Fibroblast of lung (primary cell): ENCODE data around the gene HNF1B.

Experiments used
- EZH2 ChIP-seq: IDR thresholded peaks from 2 replicates; pipeline ENCODE4 v1.5.1; 2012; ENCODE audit warnings: low read length, control low read depth, mild to moderate bottlenecking; ENCODE audit errors: missing control alignments
- TF ChIP-seq, protein P1 (sequence below), 2 donors: IDR thresholded peaks in 1 of 2; conservative IDR thresholded peaks in 1 of 2; 1 replicate in 1 of 2; 2 replicates in 1 of 2; pipeline ENCODE4 v1.5.1; 2011 to 2012; ENCODE audit warnings: low read length in 2 of 2, control low read depth in 1 of 2, inconsistent platforms in 1 of 2, low read depth in 1 of 2, mild to moderate bottlenecking in 1 of 2

DNA sequence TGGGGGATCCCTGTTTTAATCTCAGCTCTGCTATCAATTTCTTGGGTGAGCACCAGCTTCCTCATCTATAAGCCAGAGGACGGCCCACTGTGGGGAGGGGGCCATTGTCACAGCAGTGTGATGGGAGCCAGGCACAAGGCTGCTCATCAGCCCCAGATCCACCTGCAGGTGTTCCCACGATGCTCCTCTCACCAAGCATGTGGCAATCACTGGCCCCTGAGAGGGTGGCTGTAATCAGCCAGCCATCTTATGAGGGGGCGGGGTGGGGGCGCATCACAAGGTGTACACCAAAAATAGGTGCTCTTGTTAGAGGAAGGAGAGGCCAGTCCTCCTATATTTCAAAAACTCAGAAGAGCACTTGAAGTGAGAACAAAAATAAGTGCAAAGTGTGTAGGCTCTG lies 31.2 kb downstream of the HNF1B start:
- TF ChIP-seq, protein P1, sequence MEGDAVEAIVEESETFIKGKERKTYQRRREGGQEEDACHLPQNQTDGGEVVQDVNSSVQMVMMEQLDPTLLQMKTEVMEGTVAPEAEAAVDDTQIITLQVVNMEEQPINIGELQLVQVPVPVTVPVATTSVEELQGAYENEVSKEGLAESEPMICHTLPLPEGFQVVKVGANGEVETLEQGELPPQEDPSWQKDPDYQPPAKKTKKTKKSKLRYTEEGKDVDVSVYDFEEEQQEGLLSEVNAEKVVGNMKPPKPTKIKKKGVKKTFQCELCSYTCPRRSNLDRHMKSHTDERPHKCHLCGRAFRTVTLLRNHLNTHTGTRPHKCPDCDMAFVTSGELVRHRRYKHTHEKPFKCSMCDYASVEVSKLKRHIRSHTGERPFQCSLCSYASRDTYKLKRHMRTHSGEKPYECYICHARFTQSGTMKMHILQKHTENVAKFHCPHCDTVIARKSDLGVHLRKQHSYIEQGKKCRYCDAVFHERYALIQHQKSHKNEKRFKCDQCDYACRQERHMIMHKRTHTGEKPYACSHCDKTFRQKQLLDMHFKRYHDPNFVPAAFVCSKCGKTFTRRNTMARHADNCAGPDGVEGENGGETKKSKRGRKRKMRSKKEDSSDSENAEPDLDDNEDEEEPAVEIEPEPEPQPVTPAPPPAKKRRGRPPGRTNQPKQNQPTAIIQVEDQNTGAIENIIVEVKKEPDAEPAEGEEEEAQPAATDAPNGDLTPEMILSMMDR (conservative IDR thresholded peaks at IDR 0.05 in 1 of 2, IDR thresholded peaks at IDR 0.05 in 1 of 2; ENCODE audit: low read depth in 1 of 2, low read length in 2 of 2), result no peak
- TF ChIP-seq EZH2, result no peak
